ENCODE data around the gene STX8.

Gene STX8

GRCh38 chr17:9332132-9332494 lies 243.5 kb downstream of the STX8 start:
- TF ChIP-seq CTCF (IDR thresholded peaks at IDR 0.05; ENCODE audit: insufficient read depth, low read depth, low read length, missing control alignments): no peak
- no peak for DNase-seq (ENCODE audit: low read depth)
- no peak overlapping the region for H3K4me3 ChIP-seq (ENCODE audit: low read length)

- H3K4me3 ChIP-seq (ENCODE audit: low read length): no peak overlapping the region
- TF ChIP-seq CTCF (IDR thresholded peaks at IDR 0.05; ENCODE audit: insufficient read depth, low read depth, low read length, missing control alignments): no peak
- no peak for DNase-seq (ENCODE audit: low read depth)
These were observed 244.1 kb downstream of the STX8 start for GRCh38 chr17:9331279-9332131.

- TF ChIP-seq CTCF (IDR thresholded peaks at IDR 0.05; ENCODE audit: insufficient read depth, low read depth, low read length, missing control alignments): no peak
- H3K4me3 ChIP-seq (ENCODE audit: low read length): no peak overlapping the region
- DNase-seq (ENCODE audit: low read depth): no peak
These were observed 244.9 kb downstream of the STX8 start for GRCh38 chr17:9330611-9331271.

GRCh38 chr17:9330141-9330540 lies 245.5 kb downstream of the STX8 start:
- no peak for DNase-seq (ENCODE audit: low read depth)
- no peak for TF ChIP-seq CTCF (IDR thresholded peaks at IDR 0.05; ENCODE audit: insufficient read depth, low read depth, low read length, missing control alignments)
- H3K4me3 ChIP-seq (ENCODE audit: low read length): no peak overlapping the region

- no peak for DNase-seq (ENCODE audit: low read depth)
- H3K4me3 ChIP-seq (ENCODE audit: low read length): no peak overlapping the region
- TF ChIP-seq CTCF (IDR thresholded peaks at IDR 0.05; ENCODE audit: insufficient read depth, low read depth, low read length, missing control alignments): no peak
These were observed 246.2 kb downstream of the STX8 start for GRCh38 chr17:9329251-9329921.

- peak; percentile 46 for DNase-seq (ENCODE audit: low read depth)
- TF ChIP-seq CTCF (IDR thresholded peaks at IDR 0.05; ENCODE audit: insufficient read depth, low read depth, low read length, missing control alignments): peak; percentile 27
These were observed 250.8 kb downstream of the STX8 start for GRCh38 chr17:9324864-9325263.

More at GRCh38 chr17:9324864-9325263, 250.8 kb downstream of the STX8 start:
- no peak overlapping the region for H3K4me3 ChIP-seq (ENCODE audit: low read length)
